IMR-90 (cell line): ENCODE data around the gene ALKBH3. TPM values are rescaled to one million over a fixed set of nuclear protein-coding genes. Genes with fewer than 3 reads are reported as not detected.

ENCODE experiments used
- polyA plus RNA-seq, 3 experiments: library from polyadenylated mRNA; depleted of rRNA; stranded (reverse); fragments of >200 nt; gene quantifications; 2 replicates each; pipeline ENCODE4 v1.2.3, GENCODE V29; 2012; ENCODE audit warnings: low replicate concordance in 1 of 3
- total RNA-seq: library from RNA; depleted of rRNA; stranded (reverse); fragments of >200 nt; gene quantifications from 2 replicates; pipeline ENCODE4 v1.2.3, GENCODE V29; 2012; rRNA removed

The ALKBH3 gene
- total and polyA plus RNA-seq, 2 of the 4 experiments (the other 2 are of a cell fraction) = 27.7 to 62.9 TPM

Other genes with a start within 250 kb of the ALKBH3 start
- 44.6 and 61.1 TPM in 2 replicates for gene HSD17B12, start 200.1 kb upstream of the ALKBH3 start, total RNA-seq
- 32.9 and 38.0 TPM in 2 replicates for gene HSD17B12, start 200.1 kb upstream of the ALKBH3 start, polyA plus RNA-seq (2012; rRNA removed)
- 0.18 and 0.56 TPM in 2 replicates for gene C11orf96, start 61.8 kb downstream of the ALKBH3 start, total RNA-seq
- gene C11orf96, start 61.8 kb downstream of the ALKBH3 start, polyA plus RNA-seq (2012; rRNA removed) = 0.97 and 2.7 TPM in 2 replicates
- gene ACCSL, start 167.2 kb downstream of the ALKBH3 start, total RNA-seq = not detected in 2 replicates
- not detected in 2 replicates for gene ACCSL, start 167.2 kb downstream of the ALKBH3 start, polyA plus RNA-seq (2012; rRNA removed)
- gene ACCS, start 185.4 kb downstream of the ALKBH3 start, total RNA-seq = 1.4 and 1.8 TPM in 2 replicates
- 6.0 and 7.3 TPM in 2 replicates for gene ACCS, start 185.4 kb downstream of the ALKBH3 start, polyA plus RNA-seq (2012; rRNA removed)
- 66.1 and 85.3 TPM in 2 replicates for gene EXT2, start 214.8 kb downstream of the ALKBH3 start, total RNA-seq
- 68.5 and 75.0 TPM in 2 replicates for gene EXT2, start 214.8 kb downstream of the ALKBH3 start, polyA plus RNA-seq (2012; rRNA removed)